Stomach (tissue), 4 donors: ENCODE measurements around the gene EPPIN.

Source experiments
- CTCF ChIP-seq, 7 experiments: fragments of 450-650 bp in 4 of 7; fragments of 200-600 bp in 3 of 7; sonication (generic) in 3 of 7; IDR thresholded peaks; one replicate each; pipeline ENCODE4 v1.5.1; 2016 to 2019; ENCODE audit warnings: antibody characterized with exemption in 7 of 7, control low read depth in 2 of 7, mild to moderate bottlenecking in 1 of 7
- POLR2AphosphoS5 ChIP-seq, 3 donors: sonication (generic); formaldehyde crosslinking; IDR thresholded peaks; one replicate each; pipeline ENCODE4 v1.6.1; 2016; ENCODE audit warnings: antibody characterized with exemption in 3 of 3

- TF ChIP-seq POLR2AphosphoS5 (IDR thresholded peaks at IDR 0.05): no peak
- no peak for TF ChIP-seq CTCF (IDR thresholded peaks at IDR 0.05)
Measured at GRCh38 chr20:45579184-45579583, 32.0 kb upstream of the EPPIN start, which contains the start of gene WFDC8.
